ENCODE measurements around the gene SEMA6A.

The SEMA6A gene

GRCh38 chr5:116576053-116576713, 1.6 kb upstream of the SEMA6A start:
- DNase-seq, result peak; percentile 90

GRCh38 chr5:116575326-116576052, 866 bp upstream of the SEMA6A start:
- DNase-seq, result peak; percentile 70

GRCh38 chr5:116573702-116574366, 789 bp downstream of the SEMA6A start:
- DNase-seq, result peak; percentile 67

- no peak for DNase-seq
These were observed 1.3 kb downstream of the SEMA6A start for GRCh38 chr5:116573279-116573701.

- DNase-seq, result peak; percentile 73
These were observed 2.0 kb downstream of the SEMA6A start for GRCh38 chr5:116572350-116573278.

- DNase-seq, result peak; percentile 37
These were observed 2.9 kb downstream of the SEMA6A start for GRCh38 chr5:116571568-116572349.

- no peak for DNase-seq
These were observed 4.6 kb downstream of the SEMA6A start for GRCh38 chr5:116569999-116570398.

GRCh38 chr5:116567106-116567505, 7.5 kb downstream of the SEMA6A start:
- no peak for DNase-seq

GRCh38 chr5:116566251-116566650, 8.4 kb downstream of the SEMA6A start:
- DNase-seq, result no peak

- DNase-seq, result no peak
These were observed 9.7 kb downstream of the SEMA6A start for GRCh38 chr5:116564756-116565490.

- DNase-seq, result no peak
These were observed 10.3 kb downstream of the SEMA6A start for GRCh38 chr5:116564312-116564711.

- no peak for DNase-seq
These were observed 10.8 kb downstream of the SEMA6A start for GRCh38 chr5:116563736-116564308.

- DNase-seq, result no peak
These were observed 12.0 kb downstream of the SEMA6A start for GRCh38 chr5:116562669-116563068.

- DNase-seq, result no peak
These were observed 13.0 kb downstream of the SEMA6A start for GRCh38 chr5:116561658-116562057.

GRCh38 chr5:116559673-116560164, 14.9 kb downstream of the SEMA6A start:
- no peak for DNase-seq

GRCh38 chr5:116559239-116559638, 15.4 kb downstream of the SEMA6A start:
- no peak for DNase-seq

- no peak for DNase-seq
These were observed 16.9 kb downstream of the SEMA6A start for GRCh38 chr5:116557669-116558271.

GRCh38 chr5:116554764-116555163, 19.9 kb downstream of the SEMA6A start:
- DNase-seq, result no peak

GRCh38 chr5:116553366-116553765, 21.3 kb downstream of the SEMA6A start:
- DNase-seq, result no peak

- DNase-seq, result no peak
These were observed 24.5 kb downstream of the SEMA6A start for GRCh38 chr5:116550082-116550481.
